Activated T-cell treated with anti-CD3 and anti-CD28 coated beads, Interleukin-2, amount 50 U/mL, for 48 hours (primary cell): ENCODE data around the gene CDKN2B.
"Not testable (repeated sequence)": the region's sequence is repeated elsewhere in the genome, so short reads cannot be mapped to it uniquely, and the experiment has no call there.

Experiments
- DNase-seq, 2 experiments: peaks; one replicate each; pipeline ENCODE4 v3.0.0-alpha.2; 2020

The CDKN2B gene

GRCh38 chr9:22008717-22009505 lies at the start of gene CDKN2B:
Gene CDKN2B (minus strand): TSS chr9:22009305. CDS start chr9:22008953, 352 bp downstream.
- peak; percentile 82 to 86 for DNase-seq

GRCh38 chr9:22057972-22058371 lies 48.9 kb upstream of the CDKN2B start:
- not testable (repeated sequence) for DNase-seq

- no peak for DNase-seq
Observed at GRCh38 chr9:22056402-22056801, 47.3 kb upstream of the CDKN2B start.

GRCh38 chr9:22055090-22055489 lies 46.0 kb upstream of the CDKN2B start:
- no peak for DNase-seq

GRCh38 chr9:22054529-22054928 lies 45.4 kb upstream of the CDKN2B start:
- no peak for DNase-seq

GRCh38 chr9:22054076-22054475 lies 45.0 kb upstream of the CDKN2B start:
- no peak for DNase-seq

- no peak for DNase-seq
Observed at GRCh38 chr9:22053178-22053577, 44.1 kb upstream of the CDKN2B start.

GRCh38 chr9:22052376-22052945 lies 43.4 kb upstream of the CDKN2B start:
- peak; percentile 35 to 41 for DNase-seq

GRCh38 chr9:22050924-22051323 lies 41.8 kb upstream of the CDKN2B start:
- no peak for DNase-seq

- no peak for DNase-seq
Observed at GRCh38 chr9:22049411-22049810, 40.3 kb upstream of the CDKN2B start.

- DNase-seq = no peak
Observed at GRCh38 chr9:22047596-22047995, 38.5 kb upstream of the CDKN2B start.

GRCh38 chr9:22046243-22046885 lies 37.3 kb upstream of the CDKN2B start:
- no peak for DNase-seq

- DNase-seq = no peak
Observed at GRCh38 chr9:22045423-22045822, 36.3 kb upstream of the CDKN2B start.

GRCh38 chr9:22044583-22044982 lies 35.5 kb upstream of the CDKN2B start:
- no peak for DNase-seq

- no peak for DNase-seq
Observed at GRCh38 chr9:22043928-22044327, 34.8 kb upstream of the CDKN2B start.

GRCh38 chr9:22041775-22042174 lies 32.7 kb upstream of the CDKN2B start:
- DNase-seq = no peak

GRCh38 chr9:22041344-22041743 lies 32.2 kb upstream of the CDKN2B start:
- DNase-seq = no peak

GRCh38 chr9:22040760-22041159 lies 31.7 kb upstream of the CDKN2B start:
- DNase-seq = no peak

GRCh38 chr9:22039258-22039657 lies 30.2 kb upstream of the CDKN2B start:
- no peak for DNase-seq

- DNase-seq = no peak
Observed at GRCh38 chr9:22037954-22038690, 29.0 kb upstream of the CDKN2B start.

- no peak for DNase-seq
Observed at GRCh38 chr9:22036866-22037626, 27.9 kb upstream of the CDKN2B start.

- DNase-seq = no peak
Observed at GRCh38 chr9:22035591-22036011, 26.5 kb upstream of the CDKN2B start.
